H9 (cell line): ENCODE data around the gene EFCAB6. TPM values are rescaled to one million over a fixed set of nuclear protein-coding genes. Genes with fewer than 3 reads are reported as not detected.

ENCODE experiments used
- DNase-seq: peaks from one replicate; pipeline ENCODE4 v3.0.0-alpha.2; 2017
- H2AFZ ChIP-seq: one replicate; pipeline ENCODE4 v1.6.1; 2013; ENCODE audit warnings: mild to moderate bottlenecking, low read length, control low read depth, moderate library complexity
- H2AK5ac ChIP-seq: 2 replicates; pipeline ENCODE4 v1.6.1; 2013; ENCODE audit warnings: low read length, control low read depth, mixed read lengths; ENCODE audit not compliant: insufficient read length
- H2BK120ac ChIP-seq: one replicate; pipeline ENCODE4 v1.6.1; 2013; ENCODE audit warnings: low read depth, mild to moderate bottlenecking, low read length, control low read depth, inconsistent platforms; ENCODE audit not compliant: poor library complexity, severe bottlenecking
- H2BK12ac ChIP-seq: 2 replicates; pipeline ENCODE4 v1.6.1; 2013; ENCODE audit warnings: low read length, control low read depth, mixed read lengths, low read depth; ENCODE audit not compliant: insufficient read length
- H2BK15ac ChIP-seq: 2 replicates; pipeline ENCODE4 v1.6.1; 2013; ENCODE audit warnings: low read depth, low read length, control low read depth
- H2BK20ac ChIP-seq: one replicate; pipeline ENCODE4 v1.6.1; 2013; ENCODE audit warnings: low read depth, mild to moderate bottlenecking, low read length, control low read depth, inconsistent platforms; ENCODE audit not compliant: poor library complexity, severe bottlenecking
- H2BK5ac ChIP-seq: 2 replicates; pipeline ENCODE4 v1.6.1; 2013; ENCODE audit warnings: low read length, control low read depth, mixed read lengths; ENCODE audit not compliant: insufficient read length
- H3K14ac ChIP-seq: 2 replicates; pipeline ENCODE4 v1.6.1; 2013; ENCODE audit warnings: low read length, control low read depth; ENCODE audit not compliant: insufficient read depth
- H3K18ac ChIP-seq: 2 replicates; pipeline ENCODE4 v1.6.1; 2013; ENCODE audit warnings: low read depth, mild to moderate bottlenecking, mixed read lengths, low read length, control low read depth; ENCODE audit not compliant: insufficient read length
- H3K23ac ChIP-seq: 2 replicates; pipeline ENCODE4 v1.6.1; 2013; ENCODE audit warnings: low read length, control low read depth, mixed read lengths, low read depth; ENCODE audit not compliant: insufficient read length
- H3K23me2 ChIP-seq: 2 replicates; pipeline ENCODE4 v1.6.1; 2013; ENCODE audit warnings: low read depth, mild to moderate bottlenecking, mixed read lengths, low read length, control low read depth; ENCODE audit not compliant: insufficient read length, poor library complexity, severe bottlenecking
- H3K27ac ChIP-seq: 2 replicates; pipeline ENCODE4 v1.5.1; 2013; ENCODE audit warnings: low read length, control low read depth, mixed read lengths, low read depth; ENCODE audit not compliant: insufficient read length
- H3K27me3 ChIP-seq: 2 replicates; pipeline ENCODE4 v1.6.1; 2013; ENCODE audit warnings: low read length, control low read depth, inconsistent platforms; ENCODE audit not compliant: insufficient read depth
- H3K4ac ChIP-seq: 2 replicates; pipeline ENCODE4 v1.6.1; 2013; ENCODE audit warnings: low read depth, mild to moderate bottlenecking, control low read depth, inconsistent platforms, low read length, moderate library complexity
- H3K4me1 ChIP-seq: 2 replicates; pipeline ENCODE4 v1.6.1; 2013; ENCODE audit warnings: low read length, control low read depth, inconsistent platforms; ENCODE audit not compliant: insufficient read depth
- H3K4me2 ChIP-seq: 2 replicates; pipeline ENCODE4 v1.6.1; 2013; ENCODE audit warnings: low read length, control low read depth, mixed read lengths; ENCODE audit not compliant: insufficient read length, insufficient read depth
- H3K56ac ChIP-seq: 2 replicates; pipeline ENCODE4 v1.6.1; 2013; ENCODE audit warnings: low read depth, mild to moderate bottlenecking, mixed read lengths, low read length, control low read depth; ENCODE audit not compliant: insufficient read length
- H3K79me1 ChIP-seq: 2 replicates; pipeline ENCODE4 v1.6.1; 2013; ENCODE audit warnings: low read depth, mild to moderate bottlenecking, moderate library complexity, low read length, control low read depth, inconsistent platforms; ENCODE audit not compliant: insufficient read depth, poor library complexity, severe bottlenecking
- H3K79me2 ChIP-seq: 2 replicates; pipeline ENCODE4 v1.6.1; 2013; ENCODE audit warnings: low read length, control low read depth, inconsistent platforms; ENCODE audit not compliant: insufficient read depth
- H3K9ac ChIP-seq: 2 replicates; pipeline ENCODE4 v1.6.1; 2013; ENCODE audit warnings: low read length, control low read depth, mixed read lengths; ENCODE audit not compliant: insufficient read length; ENCODE audit errors: extremely low read depth
- H3K9me3 ChIP-seq: one replicate; pipeline ENCODE4 v1.6.1; 2013; ENCODE audit warnings: low read depth, low read length, inconsistent platforms; ENCODE audit not compliant: control insufficient read depth
- H3T11ph ChIP-seq: one replicate; pipeline ENCODE4 v1.6.1; 2013; ENCODE audit warnings: mild to moderate bottlenecking, low read length, control low read depth, inconsistent platforms
- H4K20me1 ChIP-seq: one replicate; pipeline ENCODE4 v1.6.1; 2013; ENCODE audit not compliant: control insufficient read depth, insufficient read length, insufficient read depth
- H4K5ac ChIP-seq: 2 replicates; pipeline ENCODE4 v1.6.1; 2013; ENCODE audit warnings: low read depth, mild to moderate bottlenecking, mixed read lengths, low read length, control low read depth; ENCODE audit not compliant: insufficient read length
- H4K8ac ChIP-seq: replicated peaks from 2 replicates; pipeline ENCODE4 v1.6.1; 2013; ENCODE audit warnings: low read length, control low read depth, mixed read lengths, low read depth; ENCODE audit not compliant: insufficient read length
- H4K91ac ChIP-seq: 2 replicates; pipeline ENCODE4 v1.6.1; 2013; ENCODE audit warnings: low read depth, mild to moderate bottlenecking, moderate library complexity, mixed read lengths, low read length, control low read depth; ENCODE audit not compliant: insufficient read length
- H3K27ac Mint-ChIP-seq, 3 experiments: 2 replicates in 2 of 3; 3 replicates in 1 of 3; pipeline ENCODE4 v1.8.0; 2020 to 2021; ENCODE audit warnings: mixed read lengths in 3 of 3, mild to moderate bottlenecking in 1 of 3, moderate library complexity in 1 of 3
- H3K27me3 Mint-ChIP-seq: 2 replicates; pipeline ENCODE4 v1.8.0; 2021; ENCODE audit warnings: low read depth, mild to moderate bottlenecking, moderate library complexity, mixed read lengths
- H3K36me3 Mint-ChIP-seq, 3 experiments: 2 replicates in 2 of 3; 3 replicates in 1 of 3; pipeline ENCODE4 v1.8.0; 2020 to 2021; ENCODE audit warnings: low read depth in 3 of 3, mixed read lengths in 3 of 3; ENCODE audit not compliant: insufficient read depth in 1 of 3
- H3K4me1 Mint-ChIP-seq, 2 experiments: 2 replicates each; pipeline ENCODE4 v1.8.0; 2020; ENCODE audit warnings: mixed read lengths in 2 of 2
- H3K4me3 Mint-ChIP-seq, 2 experiments: 2 replicates in 1 of 2; 3 replicates in 1 of 2; pipeline ENCODE4 v1.8.0; 2020 to 2021; ENCODE audit warnings: mild to moderate bottlenecking in 2 of 2, mixed read lengths in 2 of 2, moderate library complexity in 1 of 2
- H3K9me3 Mint-ChIP-seq, 2 experiments: 2 replicates in 1 of 2; 3 replicates in 1 of 2; pipeline ENCODE4 v1.8.0; 2020; ENCODE audit warnings: mild to moderate bottlenecking in 2 of 2, mixed read lengths in 2 of 2, moderate library complexity in 1 of 2
- CTCF ChIP-seq: fragments of 200-600 bp; sonication (generic); conservative IDR thresholded peaks from 3 replicates; pipeline ENCODE4 v1.8.0; 2021; ENCODE audit warnings: antibody characterized with exemption, mild to moderate bottlenecking
- WGBS: extraction: QIAGEN DNeasy Blood & Tissue Kit; methylation state at CpG from one replicate; pipeline ENCODE4 v1.1.7; 2013; ENCODE audit warnings: missing lambda C conversion rate, low lambda C conversion rate, mixed read lengths; ENCODE audit not compliant: insufficient read length; ENCODE audit errors: extremely low coverage; 5-methylcytosine and 5-hydroxymethylcytosine counted together
- total RNA-seq: library from RNA; stranded (reverse); gene quantifications from 2 replicates; pipeline ENCODE4 v1.2.1, GENCODE V29; 2021

The EFCAB6 gene
- total RNA-seq, 1 experiment from 2014 or later = 0.31 TPM

GRCh38 chr22:43543522-43544288 is 268.4 kb downstream of the EFCAB6 start:
- no peak overlapping the region; a peak in 2 of 7 replicates for H3K27ac Mint-ChIP-seq
- H3K4me1 Mint-ChIP-seq = peaks cover 0 to 4% of the 10 kb centered on the region in 2 experiments; a peak in 1 of 4 replicates
- Histone ChIP-seq H4K8ac (no peak overlapping the region), H3K79me2 (no peaks in the 10 kb centered on the region), H2BK5ac (no peak overlapping the region), H2AK5ac (no peak overlapping the region), H2BK120ac (no peak overlapping the region), H3K56ac (no peak overlapping the region), H3K4me1 (no peaks in the 10 kb centered on the region), H3K27me3 (no peaks in the 10 kb centered on the region), H3K4me2 (no peak overlapping the region), H3K9me3 (no peaks in the 10 kb centered on the region), H3K79me1 (no peaks in the 10 kb centered on the region), H3K9ac (no peak overlapping the region), H2AFZ (no peak overlapping the region), H3K23ac (no peak overlapping the region), H2BK15ac (no peak overlapping the region), H3K23me2 (no peaks in the 10 kb centered on the region), H3K18ac (no peak overlapping the region), H2BK12ac (no peak overlapping the region), H4K20me1 (no peaks in the 10 kb centered on the region), H3K27ac (no peak overlapping the region), H2BK20ac (no peak overlapping the region), H3T11ph (no peak overlapping the region), H3K4ac (no peak overlapping the region), H4K91ac (no peak overlapping the region), H3K14ac (no peak overlapping the region), H4K5ac (no peak overlapping the region)
- no peaks in the 10 kb centered on the region; a peak in 2 of 5 replicates for H3K9me3 Mint-ChIP-seq
- no peaks in the 10 kb centered on the region for H3K36me3 Mint-ChIP-seq
- no CpG with 5 or more reads among the region's 12 CpGs for WGBS
- TF ChIP-seq CTCF = no peak
- H3K4me3 Mint-ChIP-seq = no peak overlapping the region
- peak; percentile 15 for DNase-seq
- H3K27me3 Mint-ChIP-seq = peaks cover 2% of the 10 kb centered on the region
